Measurements from ENCODE around the gene MAGOH. TPM values are rescaled to one million over a fixed set of nuclear protein-coding genes. Genes with fewer than 3 reads are reported as not detected.

Gene MAGOH
- polyA plus RNA-seq, 3 donors: 22.9 to 70.8 (median 69.2) TPM

DNA sequence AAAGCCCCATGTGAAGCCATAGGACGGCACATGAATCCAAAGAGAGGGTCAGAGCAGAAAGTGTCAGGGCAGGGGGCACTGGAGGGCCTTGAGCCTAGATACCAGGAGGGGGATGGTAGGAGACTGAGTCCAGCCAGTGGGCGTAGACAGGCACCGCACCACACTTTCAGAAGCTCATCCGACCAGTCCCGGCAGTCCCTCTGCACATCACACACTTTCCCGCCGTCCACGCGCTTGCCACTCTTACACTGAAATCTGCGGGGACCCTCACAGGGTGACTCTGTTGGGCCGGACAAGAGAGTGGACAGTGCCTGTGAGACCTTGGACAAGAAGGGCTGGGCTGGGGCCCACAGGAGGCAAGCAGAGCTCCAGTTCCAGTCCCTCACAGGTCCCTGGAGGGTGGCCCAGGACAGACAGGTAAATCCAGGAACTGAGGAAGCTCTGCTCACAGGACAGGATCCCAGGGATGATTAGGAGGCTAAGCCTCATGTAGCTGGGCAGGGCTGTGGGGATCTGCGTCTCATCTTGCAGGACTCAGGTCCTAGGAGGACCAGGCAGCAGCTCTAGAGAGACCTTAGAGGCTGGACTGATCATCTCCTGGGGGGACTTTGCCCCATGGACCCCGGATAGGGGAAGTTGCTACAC is 36.3 kb upstream of the MAGOH start:
- Histone ChIP-seq H3K4me1 (ENCODE audit: control insufficient read depth in 1 of 2, insufficient read depth in 2 of 2, low read length in 2 of 2) (no peaks in the 10 kb centered on the region), H3K4me2 (replicated peaks; ENCODE audit: extremely low read depth, low read length, poor library complexity, severe bottlenecking) (no peak overlapping the region), H3K27me3 (ENCODE audit: control insufficient read depth in 2 of 2, insufficient read depth in 2 of 2, low read length in 2 of 2) (no peaks in the 10 kb centered on the region), H4K20me1 (ENCODE audit: insufficient read depth, low read length) (no peaks in the 10 kb centered on the region), H3K9ac (ENCODE audit: insufficient read depth, low read length, poor library complexity, severe bottlenecking) (no peak overlapping the region), H3K4me3 (replicated peaks in 1 of 3; ENCODE audit: low read depth in 2 of 3, low read length in 3 of 3) (no peak overlapping the region), H3K9me3 (replicated peaks in 1 of 2; ENCODE audit: control insufficient read depth in 1 of 2, insufficient read depth in 1 of 2, low read length in 2 of 2) (no peaks in the 10 kb centered on the region), H2AFZ (ENCODE audit: insufficient read depth, low read depth, low read length, poor library complexity, severe bottlenecking) (no peak overlapping the region), H3K27ac (ENCODE audit: low read depth in 1 of 2, low read length in 2 of 2) (no peak overlapping the region), H3K79me2 (ENCODE audit: insufficient read depth, low read length) (no peaks in the 10 kb centered on the region), H3K36me3 (replicated peaks in 1 of 2; ENCODE audit: control insufficient read depth in 1 of 2, insufficient read depth in 2 of 2, low read length in 2 of 2) (peaks cover 25 to 79% of the 10 kb centered on the region in 2 donors)
- H3K4me1 Mint-ChIP-seq: peaks cover 7% of the 10 kb centered on the region
- no peaks in the 10 kb centered on the region for H3K27me3 Mint-ChIP-seq (ENCODE audit: low read depth in 3 of 3)
- peak overlapping the region in 2 of 7 donors; percentile 12 to 32 for H3K27ac Mint-ChIP-seq
- WGBS (ENCODE audit: insufficient coverage): over 99% methylated on average over 12 of the region's 13 CpGs
- TF ChIP-seq, protein P1, sequence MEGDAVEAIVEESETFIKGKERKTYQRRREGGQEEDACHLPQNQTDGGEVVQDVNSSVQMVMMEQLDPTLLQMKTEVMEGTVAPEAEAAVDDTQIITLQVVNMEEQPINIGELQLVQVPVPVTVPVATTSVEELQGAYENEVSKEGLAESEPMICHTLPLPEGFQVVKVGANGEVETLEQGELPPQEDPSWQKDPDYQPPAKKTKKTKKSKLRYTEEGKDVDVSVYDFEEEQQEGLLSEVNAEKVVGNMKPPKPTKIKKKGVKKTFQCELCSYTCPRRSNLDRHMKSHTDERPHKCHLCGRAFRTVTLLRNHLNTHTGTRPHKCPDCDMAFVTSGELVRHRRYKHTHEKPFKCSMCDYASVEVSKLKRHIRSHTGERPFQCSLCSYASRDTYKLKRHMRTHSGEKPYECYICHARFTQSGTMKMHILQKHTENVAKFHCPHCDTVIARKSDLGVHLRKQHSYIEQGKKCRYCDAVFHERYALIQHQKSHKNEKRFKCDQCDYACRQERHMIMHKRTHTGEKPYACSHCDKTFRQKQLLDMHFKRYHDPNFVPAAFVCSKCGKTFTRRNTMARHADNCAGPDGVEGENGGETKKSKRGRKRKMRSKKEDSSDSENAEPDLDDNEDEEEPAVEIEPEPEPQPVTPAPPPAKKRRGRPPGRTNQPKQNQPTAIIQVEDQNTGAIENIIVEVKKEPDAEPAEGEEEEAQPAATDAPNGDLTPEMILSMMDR (IDR thresholded peaks at IDR 0.05): no peak
- no peak overlapping the region for H3K4me3 Mint-ChIP-seq
- peaks cover 50 to 81% of the 10 kb centered on the region in 2 donors for H3K36me3 Mint-ChIP-seq
- intact Hi-C loops (cut with micrococcal nuclease): no loop called here
- no peaks in the 10 kb centered on the region for H3K9me3 Mint-ChIP-seq
- DNase-seq: no peak

DNA sequence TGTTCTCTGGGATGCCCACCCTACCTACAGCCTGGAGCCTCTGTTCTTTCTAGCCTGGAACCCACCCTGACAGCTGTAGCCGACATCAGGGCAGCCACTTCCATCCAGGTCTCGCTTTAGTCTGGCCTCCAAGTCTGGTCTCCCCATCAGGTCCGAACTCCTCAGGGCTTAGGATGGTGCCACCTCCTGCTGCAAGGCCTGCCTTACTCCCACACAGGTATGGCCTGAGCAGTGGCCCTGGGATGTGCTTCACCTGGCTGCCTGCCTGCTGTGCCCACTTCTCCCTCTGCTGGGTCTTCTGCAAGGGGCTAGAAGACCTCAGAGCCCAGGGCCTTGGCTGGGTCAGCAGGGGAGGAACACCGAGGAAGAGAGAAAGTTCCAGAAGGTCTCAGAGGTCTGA is 35.7 kb upstream of the MAGOH start:
- Histone ChIP-seq H3K36me3 (replicated peaks in 1 of 2; ENCODE audit: control insufficient read depth in 1 of 2, insufficient read depth in 2 of 2, low read length in 2 of 2) (peaks cover 26 to 73% of the 10 kb centered on the region in 2 donors), H4K20me1 (ENCODE audit: insufficient read depth, low read length) (no peaks in the 10 kb centered on the region), H3K27ac (ENCODE audit: low read depth in 1 of 2, low read length in 2 of 2) (no peak overlapping the region), H3K4me1 (ENCODE audit: control insufficient read depth in 1 of 2, insufficient read depth in 2 of 2, low read length in 2 of 2) (no peaks in the 10 kb centered on the region), H3K27me3 (ENCODE audit: control insufficient read depth in 2 of 2, insufficient read depth in 2 of 2, low read length in 2 of 2) (no peaks in the 10 kb centered on the region), H3K9ac (ENCODE audit: insufficient read depth, low read length, poor library complexity, severe bottlenecking) (no peak overlapping the region), H3K4me3 (replicated peaks in 1 of 3; ENCODE audit: low read depth in 2 of 3, low read length in 3 of 3) (no peak overlapping the region), H3K79me2 (ENCODE audit: insufficient read depth, low read length) (no peaks in the 10 kb centered on the region), H3K4me2 (replicated peaks; ENCODE audit: extremely low read depth, low read length, poor library complexity, severe bottlenecking) (no peak overlapping the region), H3K9me3 (replicated peaks in 1 of 2; ENCODE audit: control insufficient read depth in 1 of 2, insufficient read depth in 1 of 2, low read length in 2 of 2) (no peaks in the 10 kb centered on the region), H2AFZ (ENCODE audit: insufficient read depth, low read depth, low read length, poor library complexity, severe bottlenecking) (no peak overlapping the region)
- intact Hi-C loops (cut with micrococcal nuclease): no loop called here
- DNase-seq: no peak
- no peak overlapping the region for H3K4me3 Mint-ChIP-seq
- 100% methylated on average over 4 of the region's 4 CpGs for whole genome bisulfite sequencing (ENCODE audit: insufficient coverage)
- peaks cover 49 to 86% of the 10 kb centered on the region in 2 donors for H3K36me3 Mint-ChIP-seq
- peak overlapping the region in 3 of 7 donors; percentile 42 to 71 (median 65) for H3K27ac Mint-ChIP-seq
- H3K27me3 Mint-ChIP-seq (ENCODE audit: low read depth in 3 of 3): no peaks in the 10 kb centered on the region
- TF ChIP-seq, protein P1 (IDR thresholded peaks at IDR 0.05): no peak
- no peaks in the 10 kb centered on the region for H3K9me3 Mint-ChIP-seq
- peaks cover 7% of the 10 kb centered on the region for H3K4me1 Mint-ChIP-seq
